Aorta (tissue), 5 donors: Measurements from ENCODE around the gene TPST1. TPM values are rescaled to one million over a fixed set of nuclear protein-coding genes. Genes with fewer than 3 reads are reported as not detected.
"Not testable (repeated sequence)": the region's sequence is repeated elsewhere in the genome, so short reads cannot be mapped to it uniquely, and the experiment has no call there.

ENCODE experiments used
- ATAC-seq: fragments of 200-7000 bp; cut with Tn5 transposase; one replicate; pipeline ENCODE4 v1.9.1; 2022; ENCODE audit warnings: moderate library complexity; ENCODE audit not compliant: low FRiP score
- DNase-seq, 2 donors: peaks; one replicate each; pipeline ENCODE4 v3.0.0-alpha.2; 2020
- H3K27ac ChIP-seq, 2 donors: one replicate each; pipeline ENCODE4 v1.5.1; 2013; ENCODE audit warnings: low read length in 2 of 2, mild to moderate bottlenecking in 2 of 2, moderate library complexity in 2 of 2, control low read depth in 1 of 2, inconsistent platforms in 1 of 2, low read depth in 1 of 2
- H3K27me3 ChIP-seq, 2 donors: one replicate each; pipeline ENCODE4 v1.6.1; 2013; ENCODE audit warnings: control low read depth in 1 of 2, low read length in 1 of 2, mild to moderate bottlenecking in 1 of 2, moderate library complexity in 1 of 2; ENCODE audit not compliant: insufficient read depth in 2 of 2, control insufficient read depth in 1 of 2
- H3K36me3 ChIP-seq, 2 donors: one replicate each; pipeline ENCODE4 v1.6.1; 2013; ENCODE audit warnings: control low read depth in 1 of 2, low read length in 1 of 2, mild to moderate bottlenecking in 1 of 2; ENCODE audit not compliant: insufficient read depth in 2 of 2, control insufficient read depth in 1 of 2
- H3K4me1 ChIP-seq, 2 donors: one replicate each; pipeline ENCODE4 v1.6.1; 2013; ENCODE audit warnings: low read length in 2 of 2, control low read depth in 1 of 2, mild to moderate bottlenecking in 1 of 2, moderate library complexity in 1 of 2; ENCODE audit not compliant: insufficient read depth in 2 of 2, control insufficient read depth in 1 of 2
- H3K4me3 ChIP-seq, 2 donors: one replicate each; pipeline ENCODE4 v1.5.1; 2013; ENCODE audit warnings: low read length in 2 of 2, control low read depth in 1 of 2, mild to moderate bottlenecking in 1 of 2
- H3K9me3 ChIP-seq: one replicate; pipeline ENCODE4 v1.6.1; 2013; ENCODE audit warnings: mild to moderate bottlenecking, low read length; ENCODE audit not compliant: control insufficient read depth
- WGBS, 2 donors: extraction: QIAGEN DNeasy Blood & Tissue Kit; methylation state at CpG; one replicate each; pipeline ENCODE4 v1.1.7; 2013; 5-methylcytosine and 5-hydroxymethylcytosine counted together
- intact Hi-C, 2 donors: fragments of 100-400 bp; cut with DNase I; formaldehyde crosslinking; loops; one replicate each; pipeline versions ENCODE4 v1.14.2 to v1.15.0; 2022
- polyA plus RNA-seq, 2 donors: library from polyadenylated mRNA; stranded (reverse); fragments of 200-250 nt; gene quantifications; one replicate each; pipeline ENCODE4 v1.2.3, GENCODE V29; 2013
- total RNA-seq, 2 donors: library from RNA; stranded (reverse); fragmentation: NEBNext Ultra II Directional; extraction: Animal tissue kit (Norgen Biotek cat#: 25700); gene quantifications; one replicate each; pipeline ENCODE4 v1.2.1, GENCODE V29; 2021
- donor health status: healthy with polysubstance abuse.
- donor health status: Bipolar disorder and iron deficiency.
- donor health status: DM: no; HTN: no; CAD: no.
- donor health status: DM: no; HTN: no; CAD: no.
- donor health status: DM: yes; HTN: yes; CAD: no.

The TPST1 gene
- total and polyA plus RNA-seq, 4 donors: 7.1 to 38.8 (median 16.2) TPM

- H3K9me3 ChIP-seq: no peaks in the 10 kb centered on the region
- DNase-seq: no peak
- H3K4me1 ChIP-seq: no peaks in the 10 kb centered on the region
- H3K27ac ChIP-seq: no peak overlapping the region
- WGBS, 2 donors: 99 to 100% methylated on average over 4 of the region's 4 CpGs
- no peaks in the 10 kb centered on the region for H3K27me3 ChIP-seq
- intact Hi-C loops: no loop called here
- no peak overlapping the region for H3K4me3 ChIP-seq
- no peak for ATAC-seq
- no peaks in the 10 kb centered on the region for H3K36me3 ChIP-seq
These were observed 11.6 kb downstream of the TPST1 start for GRCh38 chr7:66216687-66217086.

GRCh38 chr7:66219805-66220204, 14.7 kb downstream of the TPST1 start:
- no peak overlapping the region for H3K27ac ChIP-seq
- no peak overlapping the region for H3K4me3 ChIP-seq
- H3K36me3 ChIP-seq: no peaks in the 10 kb centered on the region
- no peaks in the 10 kb centered on the region for H3K4me1 ChIP-seq
- H3K9me3 ChIP-seq: no peaks in the 10 kb centered on the region
- WGBS, 2 donors: 91 to 94% methylated on average over 1 of the region's 1 CpG
- ATAC-seq (no peak), DNase-seq (no peak)
- no peaks in the 10 kb centered on the region for H3K27me3 ChIP-seq
- intact Hi-C loops: no loop called here

DNA sequence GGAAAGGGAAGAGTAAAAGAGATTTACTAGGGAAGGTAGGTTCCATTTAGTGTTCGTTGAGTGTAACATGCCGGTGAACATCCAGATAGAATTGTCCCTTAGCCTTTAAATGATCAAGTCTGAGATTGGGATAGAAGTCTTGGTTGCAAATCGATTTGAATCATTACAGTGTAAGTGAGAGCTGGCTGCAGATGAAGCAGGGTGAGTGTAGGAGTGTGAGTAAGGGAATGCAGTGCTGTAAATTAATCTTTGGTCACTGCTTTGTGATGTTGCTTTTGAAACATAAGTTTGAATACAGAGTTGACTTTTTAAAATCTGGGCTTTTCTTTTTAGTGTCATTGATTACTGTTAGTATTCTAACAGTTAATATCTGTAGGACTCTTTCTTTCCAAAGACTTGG, 16.3 kb downstream of the TPST1 start:
- intact Hi-C loops: no loop called here
- Histone ChIP-seq H3K27ac (no peak overlapping the region), H3K36me3 (no peaks in the 10 kb centered on the region), H3K4me1 (no peaks in the 10 kb centered on the region), H3K9me3 (no peaks in the 10 kb centered on the region), H3K4me3 (no peak overlapping the region), H3K27me3 (no peaks in the 10 kb centered on the region)
- 85 to 90% methylated on average over 3 of the region's 3 CpGs for WGBS, 2 donors
- no peak for DNase-seq
- no peak for ATAC-seq

DNA sequence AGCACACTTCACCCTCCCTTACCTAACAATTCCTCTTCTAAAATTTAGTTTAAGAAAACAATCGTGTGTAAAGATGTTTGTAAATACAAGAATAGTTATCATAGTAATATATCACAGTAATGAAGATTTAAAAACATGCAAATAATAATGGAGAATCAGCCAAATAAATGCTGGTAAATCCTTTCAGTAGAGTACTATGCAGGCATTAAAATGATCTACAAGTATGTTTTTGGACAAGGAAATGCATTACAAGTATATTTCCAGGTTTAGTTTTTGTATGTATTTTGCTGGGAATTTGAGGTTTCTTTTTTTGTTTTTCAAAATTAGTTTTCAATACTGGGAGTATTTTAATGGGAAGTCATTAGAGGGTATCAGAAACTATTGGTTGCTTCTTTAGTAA, 22.7 kb downstream of the TPST1 start:
- no peak for ATAC-seq
- no peaks in the 10 kb centered on the region for H3K9me3 ChIP-seq
- no peaks in the 10 kb centered on the region for H3K4me1 ChIP-seq
- H3K4me3 ChIP-seq: no peak overlapping the region
- H3K27me3 ChIP-seq: no peaks in the 10 kb centered on the region
- 98 to 99% methylated on average over 1 of the region's 1 CpG for WGBS, 2 donors
- no peak for DNase-seq
- H3K36me3 ChIP-seq: no peaks in the 10 kb centered on the region
- no peak overlapping the region for H3K27ac ChIP-seq
- intact Hi-C loops: no loop called here

DNA sequence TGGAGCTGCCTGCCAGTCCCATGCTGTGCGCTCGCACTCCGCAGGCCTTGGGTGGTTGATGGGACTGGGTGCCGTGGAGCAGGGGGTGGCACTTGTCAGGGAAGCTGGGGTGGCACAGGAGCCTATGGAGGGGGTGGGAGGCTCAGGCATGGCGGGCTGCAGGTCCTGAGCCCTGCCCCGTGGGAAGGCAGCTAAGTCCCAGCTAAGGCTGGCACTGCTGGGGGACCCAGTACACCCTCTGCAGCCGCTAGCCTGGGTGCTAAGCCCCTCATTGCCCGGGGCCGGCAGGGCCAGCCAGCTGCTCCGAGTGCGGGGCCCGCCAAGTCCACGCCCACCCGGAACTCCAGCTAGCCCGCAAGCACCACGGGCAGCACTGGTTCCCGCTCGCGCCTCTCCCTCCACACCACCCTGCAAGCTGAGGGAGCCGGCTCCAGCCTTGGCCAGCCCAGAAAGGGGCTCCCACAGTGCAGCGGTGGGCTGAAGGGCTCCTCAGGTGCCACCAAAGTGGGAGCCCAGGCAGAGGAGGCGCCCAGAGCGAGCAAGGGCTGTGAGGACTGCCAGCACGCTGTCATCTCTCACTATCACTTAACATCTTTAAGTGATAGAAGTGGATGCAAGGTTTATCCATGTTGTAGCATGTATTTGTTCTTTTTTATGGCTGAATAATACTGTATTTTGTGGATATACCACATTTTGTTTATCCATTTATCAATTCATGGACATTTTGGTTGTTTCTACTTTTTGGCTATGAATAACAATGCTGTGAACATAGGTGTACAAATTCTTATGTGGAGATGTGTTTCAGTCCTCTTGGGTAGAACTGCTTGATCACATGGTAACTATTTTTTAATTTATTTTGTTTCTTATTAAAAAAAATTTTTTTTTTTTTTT, 26.4 kb downstream of the TPST1 start:
- H3K27me3 ChIP-seq, intact Hi-C loops, H3K36me3 ChIP-seq, H3K27ac ChIP-seq, H3K4me1 ChIP-seq, DNase-seq, H3K9me3 ChIP-seq, ATAC-seq, H3K4me3 ChIP-seq: not testable (repeated sequence)
- WGBS, 2 donors: 97 to 98% methylated on average over 21 to 24 of the region's 24 CpGs

GRCh38 chr7:66233638-66234037, 28.5 kb downstream of the TPST1 start:
- peaks cover 0 to 3% of the 10 kb centered on the region in 2 donors for H3K4me1 ChIP-seq
- H3K27me3 ChIP-seq: no peaks in the 10 kb centered on the region
- intact Hi-C loops: no loop called here
- H3K27ac ChIP-seq: no peak overlapping the region
- ATAC-seq: no peak
- no peaks in the 10 kb centered on the region for H3K9me3 ChIP-seq
- WGBS, 2 donors: 88 to 93% methylated on average over 5 of the region's 5 CpGs
- no peaks in the 10 kb centered on the region for H3K36me3 ChIP-seq
- no peak for DNase-seq
- H3K4me3 ChIP-seq: no peak overlapping the region

DNA sequence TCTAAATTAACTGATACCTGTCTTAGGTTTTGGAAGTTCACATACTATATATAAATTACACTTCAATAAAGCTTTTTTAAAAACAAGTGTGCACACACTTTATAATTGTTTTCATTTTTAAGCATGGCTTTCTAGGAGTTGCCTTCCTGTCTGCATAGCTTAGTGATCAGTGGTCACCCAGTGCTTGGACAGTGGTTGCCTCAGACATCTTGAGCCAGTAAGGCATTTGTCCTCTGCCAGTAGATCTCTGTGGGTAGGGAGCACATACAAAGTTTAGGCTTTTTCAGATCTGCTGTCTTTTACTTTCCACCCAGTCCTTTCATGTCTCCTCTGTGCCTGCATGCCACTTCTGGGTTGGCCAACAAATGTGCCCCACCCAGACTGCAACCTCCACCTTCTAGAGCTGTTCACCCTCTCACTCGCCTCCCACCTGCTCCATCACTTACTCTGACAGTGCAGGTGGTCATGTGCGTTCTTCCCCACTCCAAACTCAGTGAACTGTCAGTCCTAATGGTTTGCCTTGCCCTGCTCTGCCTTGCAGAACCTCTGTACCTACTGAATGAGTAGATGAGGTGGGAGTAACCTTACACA, 31.7 kb downstream of the TPST1 start:
- 96% methylated on average over 2 of the region's 2 CpGs for WGBS, 2 donors
- Histone ChIP-seq H3K36me3 (no peaks in the 10 kb centered on the region), H3K4me1 (peaks cover 0 to 8% of the 10 kb centered on the region in 2 donors), H3K9me3 (no peaks in the 10 kb centered on the region), H3K27me3 (no peaks in the 10 kb centered on the region), H3K27ac (no peak overlapping the region), H3K4me3 (no peak overlapping the region)
- ATAC-seq: no peak
- DNase-seq: no peak
- intact Hi-C loops: no loop called here

GRCh38 chr7:66237906-66238772, 33.0 kb downstream of the TPST1 start:
- Histone ChIP-seq H3K4me3 (no peak overlapping the region), H3K36me3 (no peaks in the 10 kb centered on the region), H3K4me1 (peaks cover 0 to 8% of the 10 kb centered on the region in 2 donors), H3K27me3 (no peaks in the 10 kb centered on the region), H3K27ac (peak overlapping the region; percentile 43 to 54), H3K9me3 (no peaks in the 10 kb centered on the region)
- DNase-seq: no peak
- WGBS, 2 donors: 6 to 10% methylated on average over 6 of the region's 6 CpGs
- no peak for ATAC-seq
- intact Hi-C loops: no loop called here
